GM12878 (cell line): ENCODE measurements around the gene APOC4. TPM values are rescaled to one million over a fixed set of nuclear protein-coding genes. Genes with fewer than 3 reads are reported as not detected.
A peak's percentile ranks its signal among the peaks of the same experiment; 100 is the strongest.

Source experiments
- ATAC-seq: fragments of 200-7000 bp; cut with Tn5 transposase; 3 replicates; pipeline ENCODE4 v1.9.1; 2020; ENCODE audit warnings: mild to moderate bottlenecking, moderate library complexity
- BruUV-seq: library from RNA; stranded (reverse); fragments of 400-500 nt; replicated peaks from 2 replicates; lab custom pipeline; 2021; lab: Mats Ljungman, UMichigan
- CTCF ChIA-PET: fragments of 300-600 bp; sonication (Branson Sonifier 250); formaldehyde crosslinking; extraction: SDS; loops from one replicate; lab custom pipeline; 2021; ENCODE audit warnings: inconsistent platforms; lab: Yijun Ruan, JAX
- POLR2A ChIA-PET: fragments of 350-600 bp; formaldehyde crosslinking; extraction: SDS; loops from one replicate; lab custom pipeline; 2021; ENCODE audit warnings: inconsistent platforms; lab: Charles Lee
- RAD21 ChIA-PET: fragments of 300-600 bp; sonication (Branson Sonifier 250); formaldehyde crosslinking; loops from one replicate; lab custom pipeline; 2023; ENCODE audit warnings: antibody characterized with exemption; ENCODE audit not compliant: unreplicated experiment; lab: Charles Lee
- SMC1A ChIA-PET: fragments of 300-600 bp; sonication (Branson Sonifier 250); formaldehyde crosslinking; loops from one replicate; lab custom pipeline; 2023; ENCODE audit not compliant: unreplicated experiment, uncharacterized antibody; lab: Charles Lee
- DNase-seq: peaks from one replicate; pipeline ENCODE4 v3.0.0-alpha.2; 2011; ENCODE audit warnings: low read depth, low spot score
- FAIRE-seq: peaks from 3 replicates; lab custom pipeline; 2011; peaks lifted over from hg19 to GRCh38; lab: Jason Lieb, UNC
- H2AFZ ChIP-seq: 2 replicates; pipeline ENCODE4 v1.6.0; 2011; ENCODE audit warnings: low read depth, low read length, control low read depth; ENCODE audit not compliant: control insufficient read depth
- H3K27ac ChIP-seq: 2 replicates; pipeline ENCODE4 v1.5.1; 2011; ENCODE audit warnings: control low read depth; ENCODE audit not compliant: control insufficient read depth, insufficient read depth
- H3K27me3 ChIP-seq, 2 experiments: replicated peaks in 1 of 2; 2 replicates each; pipeline versions ENCODE4 v1.6.0 to v1.6.1; 2011; ENCODE audit warnings: low read length in 1 of 2; ENCODE audit not compliant: control insufficient read depth in 2 of 2, insufficient read depth in 2 of 2
- H3K36me3 ChIP-seq, 2 experiments: 2 replicates each; pipeline ENCODE4 v1.5.1; 2011; ENCODE audit warnings: low read length in 1 of 2; ENCODE audit not compliant: control insufficient read depth in 2 of 2, insufficient read depth in 2 of 2
- H3K4me1 ChIP-seq: 2 replicates; pipeline ENCODE4 v1.6.1; 2011; ENCODE audit warnings: mild to moderate bottlenecking, low read length, moderate library complexity, mixed read lengths; ENCODE audit not compliant: control insufficient read depth, insufficient read depth
- H3K4me2 ChIP-seq: 2 replicates; pipeline ENCODE4 v1.6.0; 2011; ENCODE audit warnings: control low read depth; ENCODE audit not compliant: control insufficient read depth, insufficient read depth
- H3K4me3 ChIP-seq: fragments of 200-600 bp; sonication (generic); 2 replicates; pipeline ENCODE4 v1.5.1; 2016
- H3K79me2 ChIP-seq: 2 replicates; pipeline ENCODE4 v1.6.0; 2011; ENCODE audit warnings: low read length; ENCODE audit not compliant: control insufficient read depth, insufficient read depth
- H3K9ac ChIP-seq: 2 replicates; pipeline ENCODE4 v1.8.0; 2011; ENCODE audit warnings: low read length, control low read depth, mixed read lengths; ENCODE audit not compliant: control insufficient read depth, insufficient read depth
- H3K9me3 ChIP-seq: replicated peaks from 3 replicates; pipeline ENCODE4 v1.5.1; 2011; ENCODE audit warnings: mild to moderate bottlenecking, low read length; ENCODE audit not compliant: control insufficient read depth, insufficient read depth
- H4K20me1 ChIP-seq: 2 replicates; pipeline ENCODE4 v1.6.0; 2011; ENCODE audit not compliant: control insufficient read depth, insufficient read depth
- ASH2L ChIP-seq: fragments of 300-600, 200-600 bp; sonication (generic); IDR thresholded peaks from 2 replicates; pipeline ENCODE4 v1.6.1; 2017; ENCODE audit warnings: low read depth, mild to moderate bottlenecking, borderline replicate concordance
- CBX3 ChIP-seq: fragments of 200-600 bp; sonication (generic); IDR thresholded peaks from 2 replicates; pipeline ENCODE4 v1.6.1; 2016; ENCODE audit warnings: low read depth, borderline replicate concordance
- CEBPB ChIP-seq, 2 experiments: fragments of 150-350 bp in 1 of 2; IDR thresholded peaks; 2 replicates each; pipeline ENCODE4 v1.6.1; 2012 to 2014; ENCODE audit warnings: low read depth in 2 of 2, low read length in 2 of 2, borderline replicate concordance in 1 of 2, inconsistent platforms in 1 of 2
- CHD1 ChIP-seq: IDR thresholded peaks from 2 replicates; pipeline ENCODE4 v1.6.1; 2012; ENCODE audit warnings: low read depth, low read length, improper control_type of control experiment
- CHD2 ChIP-seq: IDR thresholded peaks from 2 replicates; pipeline ENCODE4 v1.6.1; 2011; ENCODE audit warnings: low read depth, low read length, improper control_type of control experiment, borderline replicate concordance
- EGR1 ChIP-seq, 2 experiments: IDR thresholded peaks; 1 replicate in 1 of 2; 2 replicates in 1 of 2; pipeline ENCODE4 v1.6.1; 2011 to 2012; ENCODE audit warnings: low read depth in 2 of 2, low read length in 2 of 2, borderline replicate concordance in 1 of 2, mild to moderate bottlenecking in 1 of 2, moderate library complexity in 1 of 2
- ETV6 ChIP-seq, 2 experiments: fragments of 450-650 bp in 1 of 2; IDR thresholded peaks in 1 of 2; conservative IDR thresholded peaks in 1 of 2; 2 replicates each; pipeline ENCODE4 v1.6.1; 2014; ENCODE audit warnings: antibody characterized with exemption in 1 of 2, borderline replicate concordance in 1 of 2, low read depth in 1 of 2, mild to moderate bottlenecking in 1 of 2, moderate library complexity in 1 of 2
- MTA2 ChIP-seq: fragments of 450-650 bp; IDR thresholded peaks from 2 replicates; pipeline ENCODE4 v1.6.1; 2016; ENCODE audit warnings: low read depth, mild to moderate bottlenecking, moderate library complexity
- POLR2AphosphoS2 ChIP-seq: IDR thresholded peaks from 2 replicates; pipeline ENCODE4 v1.6.1; 2011; ENCODE audit warnings: low read depth, mild to moderate bottlenecking, low read length, improper control_type of control experiment, moderate library complexity
- SMAD1 ChIP-seq: fragments of 450-650 bp; IDR thresholded peaks from 2 replicates; pipeline ENCODE4 v1.6.1; 2018; ENCODE audit warnings: mild to moderate bottlenecking, low read depth; ENCODE audit not compliant: partially characterized antibody
- ZNF24 ChIP-seq: fragments of 450-650 bp; IDR thresholded peaks from 2 replicates; pipeline ENCODE4 v1.6.1; 2017; ENCODE audit warnings: antibody characterized with exemption, mild to moderate bottlenecking
- WGBS: methylation state at CpG from one replicate; pipeline ENCODE4 v1.1.6; 2016; ENCODE audit warnings: low lambda C conversion rate; ENCODE audit not compliant: insufficient replicate concordance, insufficient coverage; ENCODE audit errors: missing lambda C conversion rate; 5-methylcytosine and 5-hydroxymethylcytosine counted together
- in situ Hi-C: fragments of 300-500 bp; cut with MboI; formaldehyde crosslinking; loops from 9 replicates; pipeline ENCODE4 v1.14.3; 2018; ENCODE audit warnings: mixed read lengths
- intact Hi-C: fragments of 100-400 bp; cut with micrococcal nuclease; formaldehyde crosslinking; loops from one replicate; pipeline ENCODE4 v1.14.2; 2022; ENCODE audit not compliant: unreplicated experiment
- polyA plus RNA-seq, 11 experiments: library from polyadenylated mRNA; depleted of rRNA in 4 of 11; unstranded in 6 of 11; stranded (reverse) in 5 of 11; fragments of >200 nt; fragmentation: Nextera tagmentation in 4 of 11; fragmentation: Illumina TruSeq in 1 of 11; extraction: Ambion mirVana in 4 of 11; extraction: Trizol in 1 of 11; gene quantifications; 1 replicate in 1 of 11; 2 replicates in 10 of 11; pipeline versions ENCODE4 v1.2.1 to v1.2.3, GENCODE V29; 2011 to 2016; ENCODE audit warnings: inconsistent platforms in 2 of 11, missing spikeins in 2 of 11, low read depth in 1 of 11
- total RNA-seq, 4 experiments: library from RNA; depleted of rRNA in 3 of 4; stranded (reverse); fragments of >200 nt in 3 of 4; fragmentation: Illumina TruSeq in 1 of 4; extraction: Trizol in 1 of 4; gene quantifications; 2 replicates each; pipeline versions ENCODE4 v1.2.1 to v1.2.3, GENCODE V29; 2013 to 2021

APOC4 gene
- total and polyA plus RNA-seq, 10 of the 15 experiments (the other 5 are each of a cell fraction or from before 2014, with no cell fraction given) = not detected

DNA sequence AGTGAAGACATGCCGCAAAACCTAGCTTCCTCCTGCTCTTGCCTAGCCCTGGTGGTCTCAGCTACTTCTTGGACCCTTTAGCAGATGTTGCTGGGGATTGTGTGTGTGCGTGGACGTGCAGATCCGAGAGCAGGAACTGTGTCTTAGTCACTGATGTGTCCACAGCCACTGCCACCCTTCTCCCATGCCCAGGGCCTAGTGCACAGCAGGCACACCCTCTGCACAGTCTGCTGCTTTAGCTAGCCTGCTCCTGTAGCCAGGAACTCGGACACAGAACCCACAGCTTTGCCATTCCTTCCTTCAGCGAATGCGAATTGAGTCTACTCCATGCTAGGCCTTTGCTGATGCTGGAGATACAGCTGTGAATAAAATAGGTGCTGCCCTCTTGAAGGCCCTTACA is 15.5 kb downstream of the APOC4 start:
- Histone ChIP-seq H3K9me3 (no peaks in the 10 kb centered on the region), H3K27me3 (no peaks in the 10 kb centered on the region), H3K79me2 (peaks cover 65% of the 10 kb centered on the region), H3K36me3 (peaks cover 3 to 7% of the 10 kb centered on the region in 2 experiments; a peak in 3 of 4 replicates), H3K27ac (peak overlapping the region; percentile 7; the same call in 1 of the 2 replicates), H3K4me2 (peak overlapping the region; percentile 45), H3K9ac (peak overlapping the region; percentile 33), H4K20me1 (no peaks in the 10 kb centered on the region), H2AFZ (no peak overlapping the region), H3K4me3 (peak overlapping the region; percentile 80; the same call in 1 of the 2 replicates), H3K4me1 (peaks cover 19% of the 10 kb centered on the region)
- intact Hi-C loops (no loop called here), in situ Hi-C loops (loop anchor here (10.0 kb wide), 1 partner anchor 53 kb away; the partner anchor contains the start of gene APOE)
- FAIRE-seq (no peak), ATAC-seq (no peak), DNase-seq (no peak)
- CTCF ChIA-PET = interaction anchor here (1.3 to 1.9 kb wide), 2 partner anchors 8 to 102 kb away, joined by 3 to 7 read pairs; no protein-coding TSS in a partner anchor
- TF ChIP-seq ASH2L (no peak), CBX3 (no peak), ZNF24 (no peak), CEBPB (IDR thresholded peaks at IDR 0.05; ENCODE audit: borderline replicate concordance in 1 of 2, low read depth in 2 of 2, low read length in 2 of 2) (no peak), MTA2 (no peak), CHD2 (no peak), CHD1 (no peak), ETV6 (conservative IDR thresholded peaks at IDR 0.05 in 1 of 2, IDR thresholded peaks at IDR 0.05 in 1 of 2; ENCODE audit: borderline replicate concordance in 1 of 2, low read depth in 1 of 2) (no peak), POLR2AphosphoS2 (no peak), EGR1 (IDR thresholded peaks at IDR 0.05; ENCODE audit: borderline replicate concordance in 1 of 2, low read depth in 2 of 2, low read length in 2 of 2) (no peak), SMAD1 (no peak)
- 84% methylated on average over 7 of the region's 7 CpGs for WGBS
- RAD21 ChIA-PET = interaction anchor here (1.2 to 2.1 kb wide), 2 partner anchors 47 to 102 kb away, joined by 3 to 8 read pairs; no protein-coding TSS in a partner anchor
- SMC1A ChIA-PET = interaction anchor here (1.0 to 2.0 kb wide), 2 partner anchors 102 to 207 kb away, joined by 3 to 6 read pairs; no protein-coding TSS in a partner anchor
- no TSS peak for BruUV-seq
- POLR2A ChIA-PET = interaction anchor here (0.6 to 1.4 kb wide), 6 partner anchors 43 to 84 kb away, joined by 3 to 7 read pairs (median 4); partner anchors contain the start of gene CLASRP
